ENCODE results near the gene ERICH6B. TPM values are rescaled to one million over a fixed set of nuclear protein-coding genes. Genes with fewer than 3 reads are reported as not detected.
"Not testable (repeated sequence)": the region's sequence is repeated elsewhere in the genome, so short reads cannot be mapped to it uniquely, and the experiment has no call there.

Gene ERICH6B
- total RNA-seq, 1 donor from 2014 or later = not detected

GRCh38 chr13:45654633-45655349 is 39.3 kb upstream of the ERICH6B start:
- Histone ChIP-seq H3K4me3 (ENCODE audit: insufficient read depth, low read depth, low read length) (no peak overlapping the region), H3K4me2 (ENCODE audit: low read length) (no peak overlapping the region), H3K36me3 (ENCODE audit: insufficient read depth, low read length) (no peaks in the 10 kb centered on the region), H3K79me2 (ENCODE audit: insufficient read depth, low read length) (no peaks in the 10 kb centered on the region), H3K27me3 (ENCODE audit: insufficient read depth, low read length) (no peaks in the 10 kb centered on the region), H3K9me3 (ENCODE audit: insufficient read depth, low read depth, low read length) (peaks cover 2% of the 10 kb centered on the region), H3K27ac (ENCODE audit: low read depth, low read length) (no peak overlapping the region), H4K20me1 (ENCODE audit: insufficient read depth, low read length) (no peaks in the 10 kb centered on the region), H3K9ac (ENCODE audit: low read length) (no peak overlapping the region), H2AFZ (ENCODE audit: low read depth, low read length) (no peak overlapping the region), H3K4me1 (ENCODE audit: insufficient read depth, low read length) (peaks cover 6% of the 10 kb centered on the region)
- Mint-ChIP-seq H3K4me1 (ENCODE audit: low read depth, unreplicated experiment) (peaks cover 12% of the 10 kb centered on the region), H3K9me3 (ENCODE audit: unreplicated experiment) (peaks cover 3% of the 10 kb centered on the region), H3K27me3 (ENCODE audit: low read depth, unreplicated experiment) (peaks cover 3% of the 10 kb centered on the region), H3K4me3 (ENCODE audit: unreplicated experiment) (no peak overlapping the region), H3K27ac (ENCODE audit: unreplicated experiment) (no peak overlapping the region), H3K36me3 (ENCODE audit: low read depth, unreplicated experiment) (no peaks in the 10 kb centered on the region)
- no peak for FAIRE-seq
- no peak for DNase-seq (ENCODE audit: low read depth)
- no peak for TF ChIP-seq EZH2 (IDR thresholded peaks at IDR 0.05; ENCODE audit: insufficient read depth, low read length)
- TF ChIP-seq CTCF (IDR thresholded peaks at IDR 0.05; ENCODE audit: insufficient read depth, low read depth, low read length) = no peak

GRCh38 chr13:45645263-45645662 is 29.7 kb upstream of the ERICH6B start:
- not testable (repeated sequence) for H3K9me3 ChIP-seq (ENCODE audit: insufficient read depth, low read depth, low read length); H3K4me2 ChIP-seq (ENCODE audit: low read length); H3K36me3 Mint-ChIP-seq (ENCODE audit: low read depth, unreplicated experiment); H3K27ac Mint-ChIP-seq (ENCODE audit: unreplicated experiment); H3K79me2 ChIP-seq (ENCODE audit: insufficient read depth, low read length); H3K27me3 Mint-ChIP-seq (ENCODE audit: low read depth, unreplicated experiment); H4K20me1 ChIP-seq (ENCODE audit: insufficient read depth, low read length); H3K4me3 ChIP-seq (ENCODE audit: insufficient read depth, low read depth, low read length); DNase-seq (ENCODE audit: low read depth); H3K4me1 ChIP-seq (ENCODE audit: insufficient read depth, low read length); H3K4me3 Mint-ChIP-seq (ENCODE audit: unreplicated experiment); H2AFZ ChIP-seq (ENCODE audit: low read depth, low read length); H3K9ac ChIP-seq (ENCODE audit: low read length); H3K4me1 Mint-ChIP-seq (ENCODE audit: low read depth, unreplicated experiment); H3K36me3 ChIP-seq (ENCODE audit: insufficient read depth, low read length); H3K27ac ChIP-seq (ENCODE audit: low read depth, low read length); FAIRE-seq; H3K27me3 ChIP-seq (ENCODE audit: insufficient read depth, low read length)
- peaks cover 15% of the 10 kb centered on the region for H3K9me3 Mint-ChIP-seq (ENCODE audit: unreplicated experiment)

DNA sequence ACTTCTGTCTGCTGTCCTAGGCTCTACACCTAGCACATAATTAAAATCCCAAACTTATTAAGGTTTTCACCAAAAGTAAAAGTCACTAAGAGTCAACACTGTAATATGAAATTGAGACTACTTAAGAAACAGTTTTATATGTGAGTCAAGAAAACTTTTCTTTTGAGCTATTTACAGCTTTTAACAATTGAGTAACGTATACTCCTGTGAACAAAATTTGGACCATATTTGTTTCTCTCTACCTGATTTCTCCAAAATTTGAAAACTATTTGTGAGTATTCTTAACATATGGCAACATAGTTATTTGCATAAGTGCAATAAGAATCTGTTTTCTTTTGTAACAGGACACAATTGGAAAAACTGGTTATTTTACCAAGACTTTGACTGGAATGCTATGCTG is 26.6 kb upstream of the ERICH6B start:
- not testable (repeated sequence) for DNase-seq (ENCODE audit: low read depth); H3K36me3 Mint-ChIP-seq (ENCODE audit: low read depth, unreplicated experiment); H3K27ac ChIP-seq (ENCODE audit: low read depth, low read length); H3K4me1 Mint-ChIP-seq (ENCODE audit: low read depth, unreplicated experiment); H3K36me3 ChIP-seq (ENCODE audit: insufficient read depth, low read length); H3K4me2 ChIP-seq (ENCODE audit: low read length); H3K79me2 ChIP-seq (ENCODE audit: insufficient read depth, low read length); H3K9me3 ChIP-seq (ENCODE audit: insufficient read depth, low read depth, low read length); H3K9ac ChIP-seq (ENCODE audit: low read length); H2AFZ ChIP-seq (ENCODE audit: low read depth, low read length); H3K4me1 ChIP-seq (ENCODE audit: insufficient read depth, low read length); H3K4me3 Mint-ChIP-seq (ENCODE audit: unreplicated experiment); H4K20me1 ChIP-seq (ENCODE audit: insufficient read depth, low read length); H3K27me3 ChIP-seq (ENCODE audit: insufficient read depth, low read length); H3K27me3 Mint-ChIP-seq (ENCODE audit: low read depth, unreplicated experiment); FAIRE-seq; H3K4me3 ChIP-seq (ENCODE audit: insufficient read depth, low read depth, low read length); H3K27ac Mint-ChIP-seq (ENCODE audit: unreplicated experiment)
- peaks cover 23% of the 10 kb centered on the region for H3K9me3 Mint-ChIP-seq (ENCODE audit: unreplicated experiment)

DNA sequence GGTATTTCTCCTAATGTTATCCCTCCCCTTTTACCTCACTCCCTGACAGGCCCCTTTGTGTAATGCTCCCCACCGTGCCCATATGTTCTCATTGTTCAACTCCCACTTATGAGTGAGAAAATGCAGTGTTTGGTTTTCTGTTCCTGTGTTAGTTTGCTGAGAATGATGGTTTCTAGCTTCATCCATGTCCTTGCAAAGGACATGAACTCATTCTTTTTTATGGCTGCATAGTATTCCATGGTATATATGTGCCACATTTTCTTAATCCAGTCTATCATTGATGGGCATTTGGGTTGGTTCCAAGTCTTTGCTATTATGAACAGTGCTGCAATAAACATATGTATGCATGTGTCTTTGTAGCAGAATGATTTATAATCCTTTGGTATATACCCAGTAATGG is 19.8 kb upstream of the ERICH6B start:
- H3K4me1 Mint-ChIP-seq (ENCODE audit: low read depth, unreplicated experiment); H3K79me2 ChIP-seq (ENCODE audit: insufficient read depth, low read length); DNase-seq (ENCODE audit: low read depth); H3K27me3 ChIP-seq (ENCODE audit: insufficient read depth, low read length); H3K4me1 ChIP-seq (ENCODE audit: insufficient read depth, low read length); H3K9ac ChIP-seq (ENCODE audit: low read length); H4K20me1 ChIP-seq (ENCODE audit: insufficient read depth, low read length); H2AFZ ChIP-seq (ENCODE audit: low read depth, low read length); H3K4me3 Mint-ChIP-seq (ENCODE audit: unreplicated experiment); H3K4me2 ChIP-seq (ENCODE audit: low read length); H3K36me3 ChIP-seq (ENCODE audit: insufficient read depth, low read length); H3K4me3 ChIP-seq (ENCODE audit: insufficient read depth, low read depth, low read length); H3K9me3 ChIP-seq (ENCODE audit: insufficient read depth, low read depth, low read length); H3K27ac ChIP-seq (ENCODE audit: low read depth, low read length); FAIRE-seq; H3K27ac Mint-ChIP-seq (ENCODE audit: unreplicated experiment); H3K36me3 Mint-ChIP-seq (ENCODE audit: low read depth, unreplicated experiment); H3K27me3 Mint-ChIP-seq (ENCODE audit: low read depth, unreplicated experiment): not testable (repeated sequence)
- peaks cover 13% of the 10 kb centered on the region for H3K9me3 Mint-ChIP-seq (ENCODE audit: unreplicated experiment)
